Head of caudate nucleus (tissue), 42 donors: ENCODE measurements around the gene PCP4.

ENCODE experiments used
- DNase-seq, 42 donors: peaks; one replicate each; pipeline versions ENCODE4 v3.0.0 to v3.0.0-alpha.2; 2020 to 2021; ENCODE audit warnings: mixed read lengths in 7 of 42
- intact Hi-C: fragments of 100-400 bp; cut with DNase I; formaldehyde crosslinking; loops from one replicate; pipeline ENCODE4 v1.15.0; 2022

PCP4 gene

DNA sequence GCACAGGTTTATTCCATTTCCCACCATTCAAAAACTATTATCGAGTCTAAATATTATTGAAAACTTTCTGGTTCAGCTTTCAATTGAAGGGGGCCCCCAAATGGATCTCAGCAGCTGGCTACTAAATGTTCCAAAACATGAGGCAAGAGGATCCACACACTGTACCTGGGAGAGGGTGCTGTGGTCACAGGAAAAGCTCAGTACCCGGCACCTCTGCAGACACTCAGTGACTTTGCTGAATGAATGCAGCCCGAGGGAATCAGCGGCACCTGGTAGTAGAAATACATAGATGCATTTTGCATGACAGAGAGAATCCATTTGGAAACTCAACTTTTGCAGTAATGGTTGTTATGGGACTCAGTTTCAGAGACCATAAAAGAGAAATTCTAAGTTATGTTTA, 89.3 kb downstream of the PCP4 start:
- DNase-seq, result no peak
- intact Hi-C loops, result no loop called here

DNA sequence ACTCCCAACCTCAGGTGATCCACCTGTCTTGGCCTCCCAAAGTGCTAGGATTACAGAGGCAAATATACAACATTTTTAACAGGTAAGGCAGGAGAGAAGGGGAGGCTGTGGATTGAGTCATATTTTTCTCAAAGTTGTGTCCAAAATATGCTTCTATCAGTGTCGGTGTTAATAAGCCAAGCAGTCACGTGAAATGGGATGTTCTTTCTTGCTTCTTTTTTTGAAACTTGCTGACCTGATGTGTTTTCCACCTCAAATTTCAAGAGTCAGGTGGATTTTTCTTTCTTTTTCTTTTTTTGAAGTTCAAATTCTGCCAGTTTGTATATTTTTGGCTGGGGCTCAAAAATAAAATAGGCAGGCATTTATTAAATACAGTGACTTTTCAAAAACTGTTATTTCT, 91.5 kb downstream of the PCP4 start:
- no peak for DNase-seq
- intact Hi-C loops, result no loop called here

DNA sequence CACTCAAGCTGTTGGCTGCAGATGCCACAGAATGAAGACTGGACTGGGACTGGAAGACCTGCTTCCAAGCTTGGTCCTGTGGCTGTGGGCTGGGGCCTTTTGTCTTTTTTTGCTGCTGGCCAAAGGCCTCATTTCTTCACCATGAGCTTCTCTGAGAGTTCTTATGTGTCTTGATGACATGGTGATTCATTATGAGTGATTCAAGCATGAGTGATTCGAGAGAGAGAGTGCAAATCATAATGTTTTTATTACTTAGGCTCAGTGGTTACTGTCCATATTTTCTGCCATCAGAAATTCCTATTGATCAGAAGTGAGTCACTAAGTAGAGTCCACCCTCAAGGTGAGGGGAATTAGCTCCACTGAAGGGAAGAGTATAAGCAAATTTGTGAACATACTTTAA, 94.0 kb downstream of the PCP4 start:
- no peak for DNase-seq
- intact Hi-C loops, result no loop called here

DNA sequence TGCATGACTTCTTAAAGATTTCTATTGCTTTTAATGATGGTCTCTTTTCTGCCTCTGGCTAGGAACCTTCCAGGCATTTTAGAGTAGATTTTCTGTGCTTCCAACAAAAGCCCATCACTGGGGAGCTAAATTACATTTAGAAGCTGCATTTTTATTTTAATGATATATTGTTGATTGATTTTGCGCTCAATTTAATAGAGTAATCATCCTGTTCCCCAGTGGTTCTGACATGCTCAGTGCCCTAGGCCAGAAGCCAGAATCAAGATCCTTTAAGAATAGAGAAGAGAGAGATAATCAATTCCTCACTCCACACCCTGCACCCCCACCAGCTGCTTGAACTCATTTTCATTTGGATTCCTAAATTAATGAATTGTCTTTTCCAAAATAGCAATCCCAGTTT, 97.8 kb downstream of the PCP4 start:
- intact Hi-C loops, result no loop called here
- no peak for DNase-seq

DNA sequence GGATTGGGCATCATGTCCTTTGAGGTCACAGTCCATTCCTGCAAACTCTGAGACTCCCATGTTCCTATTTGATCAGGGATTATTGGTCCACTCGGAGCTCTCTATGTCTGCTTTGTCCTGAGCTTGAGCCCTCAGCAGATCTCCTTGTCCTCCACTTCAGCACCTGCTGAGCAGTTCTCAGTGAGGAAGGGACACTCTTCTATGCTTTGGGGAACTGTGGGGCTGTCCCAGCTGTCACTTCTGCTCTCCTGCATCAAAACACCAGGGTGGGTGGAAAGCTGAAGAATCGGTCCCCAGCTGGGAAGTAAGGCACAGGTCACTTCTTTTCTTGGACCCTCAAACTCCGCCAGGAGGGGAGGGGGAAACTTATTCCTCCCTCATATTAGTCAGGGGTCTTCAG, 99.5 kb downstream of the PCP4 start:
- intact Hi-C loops, result no loop called here

DNA sequence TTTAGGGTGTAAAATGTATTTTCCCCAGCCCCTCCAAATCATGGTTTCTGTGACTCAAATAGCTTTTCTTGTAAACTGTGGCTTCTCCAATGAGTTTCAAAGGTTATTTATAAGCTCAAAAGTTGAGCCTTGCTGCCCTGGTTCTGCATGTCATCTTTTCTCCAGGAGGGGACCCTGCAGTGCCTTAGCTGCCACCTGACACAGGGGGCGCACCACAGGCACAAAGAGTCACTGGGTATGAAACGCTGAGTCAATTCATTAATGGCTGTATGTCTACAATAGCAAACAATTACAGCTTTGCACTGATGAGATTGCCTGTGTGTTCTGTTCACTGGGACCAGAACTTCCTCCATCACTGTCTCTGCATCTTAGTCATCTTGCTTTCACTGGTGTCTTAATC, 100.8 kb downstream of the PCP4 start:
- DNase-seq, result no peak
- intact Hi-C loops, result no loop called here

More for the DNA sequence above, 99.5 kb downstream of the PCP4 start:
- no peak for DNase-seq

DNA sequence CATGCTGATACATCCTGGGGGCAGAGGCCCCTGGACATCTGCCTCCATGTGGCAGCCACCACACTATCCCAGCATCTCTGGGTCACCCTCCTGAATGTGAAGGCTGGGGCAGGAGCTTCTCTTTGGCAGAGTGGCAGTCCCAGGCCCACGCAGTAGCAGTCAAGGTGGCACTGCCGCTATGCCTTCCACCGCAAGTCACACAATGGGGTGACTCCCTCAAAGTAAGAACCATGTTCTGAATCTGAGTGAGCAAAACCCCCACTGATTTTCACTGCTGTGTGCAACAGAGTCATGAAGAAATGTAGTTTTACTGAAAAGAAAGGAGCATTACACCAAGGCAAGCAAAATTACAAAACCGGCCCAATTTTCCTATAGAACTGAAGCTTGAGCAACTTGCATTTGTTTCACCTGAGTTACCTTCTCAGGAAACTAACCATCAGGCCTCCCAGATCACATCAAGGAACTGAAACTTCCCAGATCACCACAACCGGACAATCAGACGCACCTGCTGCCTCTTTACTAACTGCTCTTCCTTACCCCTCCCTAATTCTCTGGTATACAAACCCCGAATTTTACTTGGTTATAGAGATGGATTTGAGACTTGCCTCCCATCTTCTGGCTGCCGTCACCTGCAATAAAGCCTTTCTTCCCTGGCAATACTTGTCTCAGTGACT, 102.6 kb downstream of the PCP4 start:
- intact Hi-C loops, result no loop called here
- DNase-seq, result no peak

DNA sequence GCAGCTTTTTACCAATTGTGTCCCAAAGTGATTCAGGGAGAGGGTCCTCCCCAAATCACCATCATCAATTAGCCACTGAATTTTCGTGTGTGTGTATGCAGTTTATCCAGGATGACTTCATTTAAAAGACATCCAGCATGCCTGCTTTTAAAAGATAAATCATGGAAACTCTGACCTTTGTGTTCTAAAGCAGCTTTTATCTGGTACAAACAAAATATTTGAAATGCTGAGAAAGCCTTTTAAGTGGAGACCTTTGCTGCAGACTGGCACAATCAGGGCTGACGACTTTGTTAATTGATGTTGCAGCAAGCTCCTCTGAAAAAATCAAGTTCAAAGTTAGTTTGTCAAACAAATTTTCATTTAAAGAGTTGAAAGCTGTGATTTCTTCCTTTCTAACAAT, 104.7 kb downstream of the PCP4 start:
- DNase-seq, result no peak
- intact Hi-C loops, result no loop called here

DNA sequence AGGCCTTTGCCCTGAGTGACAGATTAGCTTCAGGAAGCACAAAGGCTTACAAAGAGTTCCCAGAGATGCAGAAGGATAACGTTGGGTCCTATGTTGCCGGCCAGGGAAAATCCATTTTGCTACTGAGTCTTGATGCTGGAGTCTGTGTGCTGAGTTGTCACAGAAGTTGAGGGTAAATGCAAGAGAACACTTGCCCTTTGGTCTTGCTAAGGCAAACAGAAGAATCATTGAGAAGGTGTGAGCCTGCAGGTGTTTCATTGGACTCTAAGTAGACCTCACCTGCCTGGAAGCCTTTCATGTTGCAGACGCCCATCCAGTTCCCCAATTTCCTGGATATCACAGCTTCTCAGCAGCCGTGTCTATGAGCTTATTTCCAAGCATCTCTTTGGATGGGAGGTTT, 105.2 kb downstream of the PCP4 start:
- DNase-seq, result no peak
- intact Hi-C loops, result no loop called here

DNA sequence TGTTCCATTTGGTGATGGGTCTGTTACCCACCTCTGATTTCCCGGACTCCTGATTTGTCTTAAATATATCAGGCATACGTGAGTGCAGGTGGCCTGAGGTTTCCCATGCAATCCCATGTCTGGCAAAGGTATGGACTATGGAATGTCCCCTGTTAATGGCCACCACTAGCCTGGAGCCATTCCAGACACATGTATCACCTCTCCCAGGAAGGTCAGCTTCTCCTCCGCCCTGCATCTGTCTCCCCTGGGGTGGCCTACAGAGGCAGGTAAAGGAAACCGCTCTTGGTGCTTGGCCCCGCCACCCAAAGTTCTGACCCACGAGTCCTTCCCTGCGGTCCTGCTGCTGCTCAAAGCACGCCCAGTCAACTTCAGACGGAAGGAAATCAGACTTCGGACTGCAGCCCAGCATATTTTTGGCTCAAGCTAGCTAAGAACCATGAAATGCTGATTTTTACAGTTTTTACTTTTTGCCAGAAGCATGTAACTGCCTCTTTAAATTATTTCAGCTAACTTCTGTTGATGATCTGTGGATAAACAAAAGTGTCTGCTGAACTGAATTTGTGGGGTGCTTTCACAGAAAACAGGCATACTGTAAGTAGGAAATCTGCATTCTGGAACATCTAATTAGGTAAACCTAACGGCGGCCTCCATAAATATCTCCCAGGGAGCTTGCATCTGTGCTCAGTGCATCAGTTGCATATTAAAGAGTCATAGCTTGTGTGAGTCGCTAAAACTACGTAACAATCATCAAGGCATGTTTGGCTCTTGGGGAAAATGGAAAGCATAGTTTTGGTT, 105.9 kb downstream of the PCP4 start:
- intact Hi-C loops, result no loop called here
- no peak for DNase-seq

DNA sequence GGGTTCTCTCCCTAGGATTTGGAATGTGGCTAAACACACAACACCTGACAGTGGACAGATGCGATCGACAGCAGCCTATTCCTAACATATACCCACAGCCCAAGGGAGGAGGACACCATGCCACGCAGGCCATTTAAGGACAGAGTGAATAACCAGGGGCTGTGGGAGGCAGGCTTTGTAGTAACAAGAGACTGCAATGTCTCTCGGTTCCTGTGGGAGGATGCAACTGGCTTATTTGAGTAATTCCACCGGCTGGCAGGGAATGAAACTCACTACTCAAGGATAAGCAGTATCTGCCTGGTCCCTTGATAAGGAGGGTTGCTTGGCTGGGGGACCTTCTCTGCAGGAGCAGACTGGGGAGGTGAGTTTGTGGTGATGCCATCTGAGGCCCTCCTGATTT, 109.6 kb downstream of the PCP4 start:
- intact Hi-C loops, result no loop called here
- DNase-seq, result peak in 28 of 42 donors; percentile 2 to 76 (median 36)
